GM18858 (cell line): Measurements from ENCODE around the gene GAB2.
"Not testable (repeated sequence)": the region's sequence is repeated elsewhere in the genome, so short reads cannot be mapped to it uniquely, and the experiment has no call there.

Source experiments
- ATAC-seq: cut with Tn5 transposase; IDR thresholded peaks from one replicate; pipeline ENCODE4 v1.9.1; 2021; ENCODE audit not compliant: unreplicated experiment

Gene GAB2

GRCh38 chr11:78193806-78194205, 223.8 kb downstream of the GAB2 start:
- ATAC-seq = no peak

DNA sequence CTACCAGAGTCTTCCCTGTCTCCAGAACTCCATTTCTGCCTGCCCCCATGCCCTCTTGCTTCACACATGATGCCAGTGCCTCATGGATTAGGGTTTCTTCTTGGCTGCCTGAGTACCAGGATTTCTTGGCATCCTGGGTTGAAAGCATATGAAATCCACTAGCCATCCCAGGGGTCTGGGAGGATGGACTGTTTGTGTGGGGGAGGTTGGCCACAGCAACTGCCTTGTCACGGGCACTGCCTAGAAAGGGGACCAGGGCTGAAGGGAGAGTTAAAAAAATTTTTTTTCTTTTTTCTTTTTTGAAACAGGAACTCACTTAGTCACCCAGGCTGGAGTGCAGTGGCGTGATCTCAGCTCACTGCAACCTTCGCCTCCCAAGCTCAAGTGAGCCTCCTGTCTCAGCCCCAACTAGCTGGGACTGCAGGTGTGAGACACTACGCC, 224.7 kb downstream of the GAB2 start:
- no peak for ATAC-seq

DNA sequence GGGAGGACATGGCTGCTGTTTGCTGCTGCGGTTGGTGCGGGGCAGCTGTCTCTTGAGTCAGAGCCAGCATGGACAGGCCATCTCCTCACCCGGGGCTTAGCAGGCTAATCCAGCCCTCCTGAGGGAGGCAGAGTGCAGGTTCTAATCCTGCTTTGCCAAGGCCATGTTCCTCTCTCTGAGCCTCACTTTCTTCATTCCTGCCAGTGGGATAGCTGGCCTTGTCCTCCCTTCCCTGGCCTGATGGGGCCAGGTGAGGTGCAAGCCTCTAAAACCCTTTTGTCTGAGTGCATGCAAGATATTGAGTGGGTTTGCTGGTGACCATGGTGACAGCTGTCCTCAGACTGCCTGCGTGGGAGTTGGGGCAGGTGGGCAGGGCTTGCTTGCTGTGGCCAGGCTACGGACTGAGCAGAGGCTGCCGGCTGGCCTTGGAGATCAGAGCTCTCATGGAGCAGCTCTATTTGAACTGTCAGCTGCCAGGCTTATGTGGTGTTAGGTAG, 225.3 kb downstream of the GAB2 start:
- no peak for ATAC-seq

DNA sequence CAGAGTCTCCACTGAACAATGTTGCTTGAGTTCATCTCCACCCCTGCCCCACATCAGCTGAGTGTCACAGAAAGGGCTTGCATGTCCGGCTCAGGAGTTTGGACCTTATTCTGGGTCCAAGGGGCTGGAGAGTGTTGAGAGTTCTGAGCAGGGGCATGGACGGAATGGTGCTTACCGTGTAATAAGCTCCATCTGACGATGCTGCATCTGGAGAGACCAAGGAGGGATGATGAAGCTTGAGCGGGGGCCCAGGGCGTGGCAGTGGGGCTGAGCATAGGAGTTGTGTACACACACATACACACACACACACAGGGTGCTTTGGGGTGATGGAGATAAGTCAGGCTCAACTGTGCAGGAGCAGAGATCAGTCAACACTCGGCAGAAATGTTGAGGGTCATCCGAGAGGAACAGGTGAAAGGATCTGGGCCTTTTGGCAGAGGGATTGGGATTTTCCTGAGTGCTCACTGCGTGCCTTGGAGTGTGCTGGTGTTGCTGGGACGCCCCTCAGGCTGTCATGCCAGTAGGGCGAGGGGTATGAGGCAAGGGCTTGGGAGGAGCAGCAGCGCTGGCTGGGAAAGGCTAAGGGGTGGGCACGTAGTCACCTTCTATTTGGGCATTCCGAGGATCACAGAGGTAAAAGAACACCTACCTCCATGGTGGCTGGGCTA, 226.6 kb downstream of the GAB2 start:
- ATAC-seq = no peak

- ATAC-seq = no peak
Observed at GRCh38 chr11:78190374-78190773, 227.2 kb downstream of the GAB2 start.

- ATAC-seq = no peak
Observed at GRCh38 chr11:78189851-78190250, 227.8 kb downstream of the GAB2 start.

DNA sequence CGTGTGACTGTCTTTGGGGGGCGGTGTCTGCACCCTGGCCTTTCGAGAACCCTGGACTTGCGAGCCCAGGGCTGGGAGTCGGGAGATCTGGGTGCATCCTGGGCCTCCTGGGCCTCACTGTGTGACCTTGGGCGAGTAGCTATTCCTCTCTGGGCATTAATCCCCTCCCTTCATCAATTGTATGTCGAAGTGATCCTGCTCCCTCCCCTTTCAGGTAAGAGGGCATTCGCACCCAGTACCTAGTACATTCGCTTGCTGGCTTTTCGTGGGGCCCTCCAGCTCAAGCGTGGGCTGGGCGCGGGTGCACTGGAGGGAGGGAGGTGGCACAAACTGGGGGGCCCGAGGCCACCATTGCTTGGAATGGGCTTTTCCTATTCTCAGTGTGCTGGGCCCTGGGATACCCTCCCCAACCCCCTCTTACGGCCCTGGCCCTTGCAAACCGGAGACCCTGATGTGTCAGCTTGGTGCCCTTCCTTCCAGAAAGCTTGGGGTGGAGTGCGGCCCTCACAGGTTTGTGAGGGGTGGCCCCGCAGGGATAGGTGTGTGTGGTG, 228.4 kb downstream of the GAB2 start:
- no peak for ATAC-seq

- ATAC-seq = peak; percentile 95
Observed at GRCh38 chr11:78188286-78189173, 229.1 kb downstream of the GAB2 start, which contains the start of the genes KCTD21 and USP35. Gene KCTD21 (minus strand): TSS chr11:78188626. CDS start chr11:78174554, 14,072 bp downstream. Gene USP35 (plus strand): TSS chr11:78188919. CDS start chr11:78196246, 7,327 bp downstream.

GRCh38 chr11:78187366-78188285, 230.0 kb downstream of the GAB2 start:
- peak; percentile 12 for ATAC-seq

DNA sequence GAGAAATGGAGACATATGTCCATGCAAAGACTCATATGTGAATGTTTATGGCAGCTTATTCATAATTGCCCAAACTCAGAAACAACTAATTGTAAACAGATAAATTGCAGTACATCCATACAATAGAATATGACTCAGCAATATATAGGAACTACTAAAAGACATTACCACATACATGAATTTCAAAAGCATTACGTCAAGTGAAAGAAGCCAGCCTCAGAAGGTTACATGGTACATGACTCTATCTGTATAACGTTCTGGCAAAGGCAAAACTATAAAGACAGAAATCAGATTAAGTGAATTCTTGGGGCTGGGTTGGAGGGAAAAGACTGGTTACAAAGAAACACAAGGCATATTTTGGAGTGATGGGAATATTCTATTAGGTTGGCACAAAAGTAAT, 236.4 kb downstream of the GAB2 start:
- no peak for ATAC-seq

- ATAC-seq = no peak
Observed at GRCh38 chr11:78180751-78181150, 236.9 kb downstream of the GAB2 start.

GRCh38 chr11:78179459-78180071, 238.1 kb downstream of the GAB2 start:
- ATAC-seq = no peak

GRCh38 chr11:78177216-78177615, 240.4 kb downstream of the GAB2 start:
- no peak for ATAC-seq

- no peak for ATAC-seq
Observed at GRCh38 chr11:78176605-78177141, 240.9 kb downstream of the GAB2 start.

GRCh38 chr11:78175862-78176261, 241.8 kb downstream of the GAB2 start:
- not testable (repeated sequence) for ATAC-seq

- ATAC-seq = no peak
Observed at GRCh38 chr11:78171951-78172350, 245.7 kb downstream of the GAB2 start.

DNA sequence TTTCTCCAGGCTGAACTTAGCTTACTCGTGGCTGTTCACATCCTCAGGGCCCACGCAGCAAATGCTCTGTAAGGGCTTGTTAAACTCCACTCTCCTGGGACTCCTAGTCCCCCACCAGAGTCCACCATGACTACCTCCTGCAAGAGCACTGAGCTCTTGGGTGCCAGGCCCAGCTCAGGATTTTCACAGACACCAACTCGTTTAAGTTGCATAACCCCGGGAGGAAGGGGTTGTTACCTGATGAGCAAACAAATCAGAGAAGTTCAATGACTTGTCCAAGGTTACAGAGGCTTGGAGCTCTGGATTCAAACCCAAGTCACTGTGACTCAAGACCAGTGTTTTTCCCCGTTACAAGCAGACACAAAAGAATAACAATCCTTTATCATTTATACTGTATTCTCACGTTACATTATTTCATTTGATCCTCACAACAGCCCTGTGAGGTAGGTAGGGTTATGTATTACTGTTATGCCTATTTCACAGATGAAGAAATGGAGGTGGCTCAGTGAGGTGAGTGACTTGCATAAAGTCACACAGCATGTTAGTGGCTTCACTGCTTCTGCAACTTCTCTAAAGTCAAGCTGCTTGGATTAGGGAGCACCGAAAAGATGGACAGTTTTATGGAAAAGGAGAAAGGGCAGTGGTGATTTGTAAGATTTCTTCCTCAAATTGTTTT, 246.6 kb downstream of the GAB2 start:
- no peak for ATAC-seq

DNA sequence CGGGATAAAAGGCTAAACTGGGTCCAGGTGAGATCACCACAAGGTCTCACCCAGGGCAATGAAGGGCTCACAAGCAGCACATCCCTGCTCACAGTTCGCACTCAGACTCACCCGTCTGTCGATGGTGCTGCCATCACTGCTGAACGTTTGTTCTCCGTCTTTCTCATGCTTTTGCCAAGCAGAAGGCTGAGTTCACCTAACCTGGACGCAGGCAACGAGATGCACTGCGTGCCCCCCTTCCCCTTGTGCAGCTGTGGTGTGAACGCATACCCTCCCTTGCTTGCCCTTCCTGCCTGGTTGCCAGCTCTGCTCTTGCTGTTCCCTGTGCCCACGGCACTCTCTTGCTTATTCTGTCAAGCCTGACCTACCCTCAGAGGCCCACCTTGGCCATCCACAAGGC, 247.2 kb downstream of the GAB2 start:
- no peak for ATAC-seq
